ENCODE measurements around the gene YARS2.
"Not testable (repeated sequence)": the region's sequence is repeated elsewhere in the genome, so short reads cannot be mapped to it uniquely, and the experiment has no call there.

Gene YARS2

GRCh38 chr12:32743264-32743663 lies 12.4 kb downstream of the YARS2 start:
- no peak for DNase-seq

- no peak for DNase-seq
Observed at GRCh38 chr12:32742133-32742532, 13.6 kb downstream of the YARS2 start.

GRCh38 chr12:32739279-32739678 lies 16.4 kb downstream of the YARS2 start:
- no peak for DNase-seq

- DNase-seq = no peak
Observed at GRCh38 chr12:32737715-32738114, 18.0 kb downstream of the YARS2 start.

GRCh38 chr12:32736445-32736844 lies 19.3 kb downstream of the YARS2 start:
- DNase-seq = no peak

GRCh38 chr12:32734952-32735351 lies 20.7 kb downstream of the YARS2 start:
- no peak for DNase-seq

- no peak for DNase-seq
Observed at GRCh38 chr12:32727237-32727636, 28.5 kb downstream of the YARS2 start.

- no peak for DNase-seq
Observed at GRCh38 chr12:32726286-32726685, 29.4 kb downstream of the YARS2 start.

- DNase-seq = not testable (repeated sequence)
Observed at GRCh38 chr12:32725308-32725707, 30.4 kb downstream of the YARS2 start.

GRCh38 chr12:32718926-32719325 lies 36.8 kb downstream of the YARS2 start:
- no peak for DNase-seq

GRCh38 chr12:32714772-32715171 lies 40.9 kb downstream of the YARS2 start:
- no peak for DNase-seq

GRCh38 chr12:32708926-32709325 lies 46.8 kb downstream of the YARS2 start:
- no peak for DNase-seq

GRCh38 chr12:32706335-32707024 lies 49.2 kb downstream of the YARS2 start:
- DNase-seq = no peak

GRCh38 chr12:32705783-32706182 lies 49.9 kb downstream of the YARS2 start:
- no peak for DNase-seq

- DNase-seq = no peak
Observed at GRCh38 chr12:32702946-32703345, 52.8 kb downstream of the YARS2 start.

GRCh38 chr12:32702473-32702872 lies 53.2 kb downstream of the YARS2 start:
- DNase-seq = no peak

GRCh38 chr12:32699437-32699836 lies 56.3 kb downstream of the YARS2 start:
- DNase-seq = not testable (repeated sequence)

GRCh38 chr12:32698285-32698684 lies 57.4 kb downstream of the YARS2 start:
- DNase-seq = no peak

GRCh38 chr12:32697445-32697844 lies 58.3 kb downstream of the YARS2 start:
- no peak for DNase-seq

Data from midbrain (tissue), 1 donor.